ENCODE measurements around the gene VSIG2. TPM values are rescaled to one million over a fixed set of nuclear protein-coding genes. Genes with fewer than 3 reads are reported as not detected.

Gene VSIG2
- total and polyA plus RNA-seq, 4 donors: 0.20 to 2.3 (median 1.3) TPM

GRCh38 chr11:124742555-124742954 lies 9.5 kb downstream of the VSIG2 start:
- 45% methylated on average over 2 of the region's 2 CpGs for WGBS (ENCODE audit: insufficient coverage)

GRCh38 chr11:124740277-124740882 lies 11.7 kb downstream of the VSIG2 start:
- under 1% methylated on average over 35 of the region's 37 CpGs for WGBS (ENCODE audit: insufficient coverage)
- Histone ChIP-seq H3K36me3 (ENCODE audit: control insufficient read depth, insufficient read depth, low read length) (no peaks in the 10 kb centered on the region), H3K27ac (ENCODE audit: low read depth, low read length) (no peak overlapping the region), H3K4me1 (ENCODE audit: control insufficient read depth, insufficient read depth, low read length) (peaks cover 34% of the 10 kb centered on the region), H3K9me3 (ENCODE audit: control insufficient read depth, insufficient read depth, low read length) (no peaks in the 10 kb centered on the region), H3K27me3 (ENCODE audit: control insufficient read depth, insufficient read depth, low read length) (peaks cover 54% of the 10 kb centered on the region), H3K4me3 (ENCODE audit: low read depth, low read length) (peak overlapping the region; percentile 54)
- DNase-seq (ENCODE audit: low read depth in 4 of 6, low spot score in 6 of 6): peak in 2 of 6 donors; percentile 25 to 28

More at GRCh38 chr11:124742555-124742954, 9.5 kb downstream of the VSIG2 start:
- DNase-seq (ENCODE audit: low read depth in 4 of 6, low spot score in 6 of 6): no peak
- no peak overlapping the region for H3K4me3 ChIP-seq (ENCODE audit: low read depth, low read length)
- H3K4me1 ChIP-seq (ENCODE audit: control insufficient read depth, insufficient read depth, low read length): peaks cover 52% of the 10 kb centered on the region
- no peaks in the 10 kb centered on the region for H3K9me3 ChIP-seq (ENCODE audit: control insufficient read depth, insufficient read depth, low read length)
- H3K36me3 ChIP-seq (ENCODE audit: control insufficient read depth, insufficient read depth, low read length): no peaks in the 10 kb centered on the region
- H3K27me3 ChIP-seq (ENCODE audit: control insufficient read depth, insufficient read depth, low read length): peaks cover 76% of the 10 kb centered on the region
- H3K27ac ChIP-seq (ENCODE audit: low read depth, low read length): no peak overlapping the region

- Histone ChIP-seq H3K4me1 (ENCODE audit: control insufficient read depth, insufficient read depth, low read length) (peaks cover 30% of the 10 kb centered on the region), H3K27me3 (ENCODE audit: control insufficient read depth, insufficient read depth, low read length) (peaks cover 47% of the 10 kb centered on the region), H3K27ac (ENCODE audit: low read depth, low read length) (no peak within 1 kb of the TSS), H3K4me3 (ENCODE audit: low read depth, low read length) (peak within 1 kb of the TSS; percentile 54), H3K9me3 (ENCODE audit: control insufficient read depth, insufficient read depth, low read length) (no peaks in the 10 kb centered on the region), H3K36me3 (ENCODE audit: control insufficient read depth, insufficient read depth, low read length) (no peaks in the 10 kb centered on the region)
- WGBS (ENCODE audit: insufficient coverage): under 1% methylated on average over 47 of the region's 59 CpGs
- DNase-seq (ENCODE audit: low read depth in 4 of 6, low spot score in 6 of 6): peak; percentile 69 to 96 (median 84)
These were observed 12.4 kb downstream of the VSIG2 start, which contains the start of gene NRGN for GRCh38 chr11:124739479-124740276. Gene NRGN, plus strand, starts transcription at chr11:124739942. Its CDS starts 143 bp downstream, at chr11:124740085.

- 32% methylated on average over 18 of the region's 21 CpGs for WGBS (ENCODE audit: insufficient coverage)
- Histone ChIP-seq H3K27me3 (ENCODE audit: control insufficient read depth, insufficient read depth, low read length) (peaks cover 39% of the 10 kb centered on the region), H3K9me3 (ENCODE audit: control insufficient read depth, insufficient read depth, low read length) (no peaks in the 10 kb centered on the region), H3K36me3 (ENCODE audit: control insufficient read depth, insufficient read depth, low read length) (no peaks in the 10 kb centered on the region), H3K4me3 (ENCODE audit: low read depth, low read length) (peak overlapping the region; percentile 54), H3K27ac (ENCODE audit: low read depth, low read length) (no peak overlapping the region), H3K4me1 (ENCODE audit: control insufficient read depth, insufficient read depth, low read length) (peaks cover 30% of the 10 kb centered on the region)
- no peak for DNase-seq (ENCODE audit: low read depth in 4 of 6, low spot score in 6 of 6)
These were observed 13.2 kb downstream of the VSIG2 start for GRCh38 chr11:124738713-124739478.

GRCh38 chr11:124737638-124738305 lies 14.3 kb downstream of the VSIG2 start:
- H3K27ac ChIP-seq (ENCODE audit: low read depth, low read length): no peak overlapping the region
- peak in 2 of 6 donors; percentile 63 to 68 for DNase-seq (ENCODE audit: low read depth in 4 of 6, low spot score in 6 of 6)
- H3K36me3 ChIP-seq (ENCODE audit: control insufficient read depth, insufficient read depth, low read length): no peaks in the 10 kb centered on the region
- H3K27me3 ChIP-seq (ENCODE audit: control insufficient read depth, insufficient read depth, low read length): peaks cover 29% of the 10 kb centered on the region
- peaks cover 30% of the 10 kb centered on the region for H3K4me1 ChIP-seq (ENCODE audit: control insufficient read depth, insufficient read depth, low read length)
- no peaks in the 10 kb centered on the region for H3K9me3 ChIP-seq (ENCODE audit: control insufficient read depth, insufficient read depth, low read length)
- H3K4me3 ChIP-seq (ENCODE audit: low read depth, low read length): no peak overlapping the region
- 33% methylated on average over 3 of the region's 7 CpGs for WGBS (ENCODE audit: insufficient coverage)

- DNase-seq (ENCODE audit: low read depth in 4 of 6, low spot score in 6 of 6): no peak
- Histone ChIP-seq H3K36me3 (ENCODE audit: control insufficient read depth, insufficient read depth, low read length) (no peaks in the 10 kb centered on the region), H3K4me1 (ENCODE audit: control insufficient read depth, insufficient read depth, low read length) (peaks cover 30% of the 10 kb centered on the region), H3K4me3 (ENCODE audit: low read depth, low read length) (no peak overlapping the region), H3K9me3 (ENCODE audit: control insufficient read depth, insufficient read depth, low read length) (no peaks in the 10 kb centered on the region), H3K27ac (ENCODE audit: low read depth, low read length) (no peak overlapping the region), H3K27me3 (ENCODE audit: control insufficient read depth, insufficient read depth, low read length) (peaks cover 19% of the 10 kb centered on the region)
- WGBS (ENCODE audit: insufficient coverage): 87% methylated on average over 3 of the region's 3 CpGs
These were observed 15.3 kb downstream of the VSIG2 start for GRCh38 chr11:124736736-124737135.

- peaks cover 2% of the 10 kb centered on the region for H3K27me3 ChIP-seq (ENCODE audit: control insufficient read depth, insufficient read depth, low read length)
- H3K9me3 ChIP-seq (ENCODE audit: control insufficient read depth, insufficient read depth, low read length): no peaks in the 10 kb centered on the region
- no peak overlapping the region for H3K27ac ChIP-seq (ENCODE audit: low read depth, low read length)
- no peak overlapping the region for H3K4me3 ChIP-seq (ENCODE audit: low read depth, low read length)
- H3K36me3 ChIP-seq (ENCODE audit: control insufficient read depth, insufficient read depth, low read length): no peaks in the 10 kb centered on the region
- H3K4me1 ChIP-seq (ENCODE audit: control insufficient read depth, insufficient read depth, low read length): no peaks in the 10 kb centered on the region
- WGBS (ENCODE audit: insufficient coverage): 88% methylated on average over 4 of the region's 4 CpGs
- DNase-seq (ENCODE audit: low read depth in 4 of 6, low spot score in 6 of 6): no peak
These were observed 19.8 kb downstream of the VSIG2 start for GRCh38 chr11:124732230-124732629.

- Histone ChIP-seq H3K4me3 (ENCODE audit: low read depth, low read length) (no peak overlapping the region), H3K27me3 (ENCODE audit: control insufficient read depth, insufficient read depth, low read length) (peaks cover 10% of the 10 kb centered on the region), H3K36me3 (ENCODE audit: control insufficient read depth, insufficient read depth, low read length) (no peaks in the 10 kb centered on the region), H3K27ac (ENCODE audit: low read depth, low read length) (no peak overlapping the region), H3K4me1 (ENCODE audit: control insufficient read depth, insufficient read depth, low read length) (peaks cover 8% of the 10 kb centered on the region), H3K9me3 (ENCODE audit: control insufficient read depth, insufficient read depth, low read length) (no peaks in the 10 kb centered on the region)
- 100% methylated on average over 1 of the region's 4 CpGs for WGBS (ENCODE audit: insufficient coverage)
- no peak for DNase-seq (ENCODE audit: low read depth in 4 of 6, low spot score in 6 of 6)
These were observed 22.5 kb downstream of the VSIG2 start for GRCh38 chr11:124729571-124729970.

- peak in 1 of 6 donors; percentile 16 for DNase-seq (ENCODE audit: low read depth in 4 of 6, low spot score in 6 of 6)
- H3K27ac ChIP-seq (ENCODE audit: low read depth, low read length): no peak overlapping the region
- no peak overlapping the region for H3K4me3 ChIP-seq (ENCODE audit: low read depth, low read length)
- H3K4me1 ChIP-seq (ENCODE audit: control insufficient read depth, insufficient read depth, low read length): peaks cover 8% of the 10 kb centered on the region
- WGBS (ENCODE audit: insufficient coverage): no CpG with 5 or more reads among the region's 2 CpGs
- H3K36me3 ChIP-seq (ENCODE audit: control insufficient read depth, insufficient read depth, low read length): no peaks in the 10 kb centered on the region
- H3K9me3 ChIP-seq (ENCODE audit: control insufficient read depth, insufficient read depth, low read length): no peaks in the 10 kb centered on the region
- H3K27me3 ChIP-seq (ENCODE audit: control insufficient read depth, insufficient read depth, low read length): peaks cover 13% of the 10 kb centered on the region
These were observed 23.9 kb downstream of the VSIG2 start for GRCh38 chr11:124728134-124728533.
